KMS-11 (cell line): ENCODE data around the gene ALS2CL.
"Not testable (repeated sequence)": the region's sequence is repeated elsewhere in the genome, so short reads cannot be mapped to it uniquely, and the experiment has no call there.

Source experiments
- H2AFZ ChIP-seq: fragments of 200-600 bp; sonication (generic); 2 replicates; pipeline ENCODE4 v1.6.1; 2016; ENCODE audit warnings: antibody characterized with exemption, mixed run types, low read depth
- H3K27ac ChIP-seq: fragments of 200-600 bp; sonication (generic); 2 replicates; pipeline ENCODE4 v1.6.1; 2016; ENCODE audit warnings: mild to moderate bottlenecking, mixed run types
- H3K27me3 ChIP-seq: fragments of 200-600 bp; sonication (generic); 2 replicates; pipeline ENCODE4 v1.6.1; 2017; ENCODE audit warnings: mild to moderate bottlenecking, low read depth, mixed run types, moderate library complexity; ENCODE audit not compliant: insufficient read depth
- H3K36me3 ChIP-seq: fragments of 200-600 bp; sonication (generic); 2 replicates; pipeline ENCODE4 v1.6.1; 2017; ENCODE audit warnings: mild to moderate bottlenecking, mixed run types; ENCODE audit not compliant: insufficient read depth
- H3K4me1 ChIP-seq: fragments of 200-600 bp; sonication (generic); 2 replicates; pipeline ENCODE4 v1.6.1; 2016; ENCODE audit warnings: mild to moderate bottlenecking, low read depth, mixed run types; ENCODE audit not compliant: poor library complexity, severe bottlenecking
- H3K4me2 ChIP-seq: fragments of 200-600 bp; sonication (generic); 2 replicates; pipeline ENCODE4 v1.7.0; 2016; ENCODE audit warnings: mild to moderate bottlenecking, mixed run types
- H3K4me3 ChIP-seq: fragments of 200-600 bp; sonication (generic); IDR thresholded peaks from 2 replicates; pipeline ENCODE4 v1.6.1; 2017; ENCODE audit warnings: low read depth, low read length, mixed read lengths; ENCODE audit not compliant: insufficient read depth
- H3K79me2 ChIP-seq: fragments of 200-600 bp; sonication (generic); 2 replicates; pipeline ENCODE4 v1.6.1; 2016; ENCODE audit warnings: low read depth, mixed run types; ENCODE audit not compliant: insufficient read depth
- H3K9ac ChIP-seq: fragments of 200-600 bp; sonication (generic); 2 replicates; pipeline ENCODE4 v1.6.1; 2016; ENCODE audit warnings: mild to moderate bottlenecking, mixed run types
- H4K20me1 ChIP-seq: fragments of 200-600 bp; sonication (generic); 2 replicates; pipeline ENCODE4 v1.6.1; 2016; ENCODE audit warnings: mild to moderate bottlenecking, mixed run types; ENCODE audit not compliant: insufficient read depth
- CTCF ChIP-seq: fragments of 200-600 bp; sonication (generic); conservative IDR thresholded peaks from 2 replicates; pipeline ENCODE4 v1.6.1; 2017; ENCODE audit warnings: low read depth, mild to moderate bottlenecking, antibody characterized with exemption, low read length, moderate library complexity, mixed read lengths

ALS2CL gene

GRCh38 chr3:46693038-46693891, at the start of gene ALS2CL:
Gene ALS2CL, minus strand, starts transcription at chr3:46693679. Its CDS starts 4,239 bp downstream, at chr3:46689440.
- H3K4me1 ChIP-seq = no peaks in the 10 kb centered on the region
- H3K36me3 ChIP-seq = no peaks in the 10 kb centered on the region
- H3K4me3 ChIP-seq = no peak within 1 kb of the TSS
- H4K20me1 ChIP-seq = no peaks in the 10 kb centered on the region
- H3K9ac ChIP-seq = no peak within 1 kb of the TSS
- no peaks in the 10 kb centered on the region for H3K79me2 ChIP-seq
- H2AFZ ChIP-seq = peak within 1 kb of the TSS; percentile 67
- H3K27me3 ChIP-seq = no peaks in the 10 kb centered on the region; the same call in 1 of the 2 replicates
- H3K4me2 ChIP-seq = peak within 1 kb of the TSS; percentile 63
- H3K27ac ChIP-seq = no peak within 1 kb of the TSS
- TF ChIP-seq CTCF = no peak

- Histone ChIP-seq H2AFZ (no peak overlapping the region), H3K27ac (no peak overlapping the region), H3K79me2 (no peaks in the 10 kb centered on the region), H3K36me3 (no peaks in the 10 kb centered on the region), H3K4me1 (no peaks in the 10 kb centered on the region), H3K4me3 (no peak overlapping the region), H3K9ac (no peak overlapping the region), H3K4me2 (no peak overlapping the region), H3K27me3 (no peaks in the 10 kb centered on the region), H4K20me1 (no peaks in the 10 kb centered on the region)
- TF ChIP-seq CTCF = no peak
Measured at GRCh38 chr3:46742992-46743585, 49.6 kb upstream of the ALS2CL start.

GRCh38 chr3:46739565-46739964, 46.1 kb upstream of the ALS2CL start:
- H4K20me1 ChIP-seq, H3K4me1 ChIP-seq, H2AFZ ChIP-seq, H3K4me3 ChIP-seq, H3K27me3 ChIP-seq, H3K36me3 ChIP-seq, H3K27ac ChIP-seq, H3K4me2 ChIP-seq, H3K79me2 ChIP-seq, H3K9ac ChIP-seq: not testable (repeated sequence)

GRCh38 chr3:46737329-46737731, 43.9 kb upstream of the ALS2CL start:
- no peaks in the 10 kb centered on the region for H3K36me3 ChIP-seq
- no peaks in the 10 kb centered on the region for H3K4me1 ChIP-seq
- H3K79me2 ChIP-seq = no peaks in the 10 kb centered on the region
- H3K9ac ChIP-seq = no peak overlapping the region
- H3K4me2 ChIP-seq = no peak overlapping the region
- H3K27ac ChIP-seq = no peak overlapping the region
- no peaks in the 10 kb centered on the region for H4K20me1 ChIP-seq
- H3K4me3 ChIP-seq = no peak overlapping the region
- H3K27me3 ChIP-seq = no peaks in the 10 kb centered on the region
- H2AFZ ChIP-seq = no peak overlapping the region
- TF ChIP-seq CTCF = no peak
